HCT116 (cell line): ENCODE results near the gene ARL5A. TPM values are rescaled to one million over a fixed set of nuclear protein-coding genes. Genes with fewer than 3 reads are reported as not detected.

Experiments used
- ATAC-seq: fragments of 200-7000 bp; cut with Tn5 transposase; 2 replicates; pipeline ENCODE4 v1.9.1; 2020; ENCODE audit warnings: mild to moderate bottlenecking, moderate library complexity
- BruUV-seq: library from RNA; stranded (reverse); fragments of 400-500 nt; replicated peaks from 2 replicates; lab custom pipeline; 2021; lab: Mats Ljungman, UMichigan
- CTCF ChIA-PET: fragments of 300-600 bp; sonication (Branson Sonifier 250); formaldehyde crosslinking; loops from one replicate; lab custom pipeline; 2021; ENCODE audit warnings: antibody characterized with exemption; lab: Charles Lee
- POLR2A ChIA-PET: fragments of 300-600, 350-600 bp; sonication (Branson Sonifier 250); formaldehyde crosslinking; loops from one replicate; lab custom pipeline; 2021; ENCODE audit warnings: antibody characterized with exemption; lab: Charles Lee
- RAD21 ChIA-PET, 2 experiments: fragments of 300-600 bp; sonication (Branson Sonifier 250); formaldehyde crosslinking; loops; one replicate each; lab custom pipeline; 2023; ENCODE audit warnings: low total read pairs in 2 of 2; ENCODE audit not compliant: uncharacterized antibody in 2 of 2, unreplicated experiment in 2 of 2, low non-redundant PET in 1 of 2; lab: Charles Lee
- DNase-seq: peaks from one replicate; pipeline ENCODE4 v3.0.0-alpha.2; 2010; ENCODE audit warnings: low read depth, low spot score
- H2AFZ ChIP-seq: fragments of 200-600 bp; shearing (Covaris generic), sonication (generic); 2 replicates; pipeline ENCODE4 v1.6.1; 2017; ENCODE audit warnings: low read depth, mixed run types, mixed read lengths, antibody characterized with exemption, low read length; ENCODE audit not compliant: poor library complexity, severe bottlenecking
- H3K27ac ChIP-seq: 2 replicates; pipeline ENCODE4 v1.5.1; 2012; ENCODE audit warnings: low read depth, low read length
- H3K27me3 ChIP-seq: fragments of 200-600 bp; sonication (generic); 2 replicates; pipeline ENCODE4 v1.6.1; 2016; ENCODE audit warnings: mixed run types, low read length, mixed read lengths; ENCODE audit not compliant: insufficient read depth
- H3K36me3 ChIP-seq, 2 experiments: fragments of 200-500 bp in 1 of 2; fragments of 200-600 bp in 1 of 2; sonication (Bioruptor generic) in 1 of 2; sonication (generic) in 1 of 2; 2 replicates each; pipeline versions ENCODE4 v1.5.1 to v1.6.1; 2014 to 2016; ENCODE audit warnings: low read length in 2 of 2, inconsistent platforms in 1 of 2, mixed read lengths in 1 of 2, mixed run types in 1 of 2; ENCODE audit not compliant: insufficient read depth in 2 of 2, control insufficient read depth in 1 of 2
- H3K4me1 ChIP-seq, 2 experiments: fragments of 200-600 bp in 1 of 2; sonication (generic) in 1 of 2; 2 replicates each; pipeline versions ENCODE4 v1.5.1 to v1.6.1; 2012 to 2017; ENCODE audit warnings: low read length in 2 of 2, inconsistent platforms in 1 of 2, mild to moderate bottlenecking in 1 of 2, mixed read lengths in 1 of 2, mixed run types in 1 of 2, moderate library complexity in 1 of 2; ENCODE audit not compliant: insufficient read depth in 2 of 2, control insufficient read depth in 1 of 2
- H3K4me2 ChIP-seq: fragments of 200-600 bp; sonication (generic); 2 replicates; pipeline ENCODE4 v1.6.1; 2017; ENCODE audit warnings: mixed run types, low read length, mixed read lengths
- H3K4me3 ChIP-seq, 2 experiments: fragments of 200-600 bp in 1 of 2; sonication (generic) in 1 of 2; replicated peaks in 1 of 2; 2 replicates each; pipeline ENCODE4 v1.5.1; 2011 to 2016; ENCODE audit warnings: low read length in 2 of 2, control low read depth in 1 of 2, low read depth in 1 of 2, mild to moderate bottlenecking in 1 of 2, mixed read lengths in 1 of 2, mixed run types in 1 of 2
- H3K79me2 ChIP-seq: fragments of 200-600 bp; sonication (generic); 2 replicates; pipeline ENCODE4 v1.6.1; 2017; ENCODE audit warnings: mild to moderate bottlenecking, mixed run types, low read length, moderate library complexity, mixed read lengths; ENCODE audit not compliant: insufficient read depth
- H3K9ac ChIP-seq: fragments of 200-600 bp; sonication (generic); 2 replicates; pipeline ENCODE4 v1.6.1; 2016; ENCODE audit warnings: low read length, mixed read lengths
- H3K9me2 ChIP-seq: fragments of 200-600 bp; sonication (generic), shearing (Covaris generic); 2 replicates; pipeline ENCODE4 v1.6.1; 2017; ENCODE audit warnings: mixed run types, mild to moderate bottlenecking, moderate library complexity; ENCODE audit not compliant: insufficient read depth
- H3K9me3 ChIP-seq, 2 experiments: fragments of 200-500 bp in 1 of 2; fragments of 200-600 bp in 1 of 2; sonication (Bioruptor generic) in 1 of 2; sonication (generic) in 1 of 2; 2 replicates each; pipeline ENCODE4 v1.6.1; 2014 to 2017; ENCODE audit warnings: low read length in 2 of 2, mixed read lengths in 2 of 2, inconsistent platforms in 1 of 2, low read depth in 1 of 2, mild to moderate bottlenecking in 1 of 2, mixed run types in 1 of 2, moderate library complexity in 1 of 2; ENCODE audit not compliant: control insufficient read depth in 1 of 2, insufficient read depth in 1 of 2
- H4K20me1 ChIP-seq: fragments of 200-600 bp; sonication (generic), shearing (Covaris generic); 2 replicates; pipeline ENCODE4 v1.6.1; 2017; ENCODE audit warnings: mixed run types, mild to moderate bottlenecking, moderate library complexity; ENCODE audit not compliant: insufficient read depth
- CBX3 ChIP-seq: IDR thresholded peaks from 2 replicates; pipeline ENCODE4 v1.6.1; 2012; ENCODE audit warnings: low read depth
- CEBPB ChIP-seq: IDR thresholded peaks from 2 replicates; pipeline ENCODE4 v1.6.1; 2012; ENCODE audit warnings: low read depth
- EGR1 ChIP-seq: IDR thresholded peaks from 2 replicates; pipeline ENCODE4 v1.6.1; 2012; ENCODE audit warnings: low read depth
- ELF1 ChIP-seq: IDR thresholded peaks from 2 replicates; pipeline ENCODE4 v1.6.1; 2012; ENCODE audit warnings: low read depth, borderline replicate concordance
- EZH2 ChIP-seq: fragments of 200-600 bp; sonication (generic); IDR thresholded peaks from 2 replicates; pipeline ENCODE4 v1.6.1; 2017; ENCODE audit warnings: antibody characterized with exemption, mixed run types
- EZH2phosphoT487 ChIP-seq: fragments of 200-600 bp; IDR thresholded peaks from 2 replicates; pipeline ENCODE4 v1.6.1; 2018; ENCODE audit warnings: antibody characterized with exemption, borderline replicate concordance
- FOSL1 ChIP-seq: IDR thresholded peaks from 2 replicates; pipeline ENCODE4 v1.6.1; 2012; ENCODE audit warnings: low read depth
- JUND ChIP-seq: IDR thresholded peaks from 2 replicates; pipeline ENCODE4 v1.6.1; 2012
- POLR2A ChIP-seq: IDR thresholded peaks from 2 replicates; pipeline ENCODE4 v1.7.0; 2011; ENCODE audit warnings: borderline replicate concordance; ENCODE audit not compliant: insufficient read depth, insufficient read length; ENCODE audit errors: extremely low read depth
- SIN3A ChIP-seq: IDR thresholded peaks from 2 replicates; pipeline ENCODE4 v1.6.1; 2012; ENCODE audit warnings: low read depth
- TCF7L2 ChIP-seq: IDR thresholded peaks from 2 replicates; pipeline ENCODE4 v1.7.0; 2011; ENCODE audit warnings: borderline replicate concordance, inconsistent platforms; ENCODE audit not compliant: insufficient read depth, insufficient read length; ENCODE audit errors: extremely low read depth
- YY1 ChIP-seq: IDR thresholded peaks from 2 replicates; pipeline ENCODE4 v1.6.1; 2011; ENCODE audit warnings: low read length, low read depth, moderate library complexity, mild to moderate bottlenecking; ENCODE audit not compliant: insufficient replicate concordance; ENCODE audit errors: extremely low read depth
- ZBTB33 ChIP-seq: IDR thresholded peaks from 2 replicates; pipeline ENCODE4 v1.6.1; 2011; ENCODE audit warnings: mild to moderate bottlenecking, low read length, moderate library complexity; ENCODE audit not compliant: insufficient replicate concordance; ENCODE audit errors: extremely low read depth
- ZFX ChIP-seq: fragments of 450-650 bp; IDR thresholded peaks from 2 replicates; pipeline ENCODE4 v1.6.1; 2017
- ZNF274 ChIP-seq: fragments of 200-500 bp; sonication (Bioruptor generic); IDR thresholded peaks from 2 replicates; pipeline ENCODE4 v1.6.1; 2014; ENCODE audit warnings: mild to moderate bottlenecking, low read depth, low read length, inconsistent platforms
- intact Hi-C: fragments of 100-400 bp; cut with micrococcal nuclease; formaldehyde crosslinking; loops from 2 replicates; pipeline ENCODE4 v1.10.0; 2022
- total RNA-seq: library from RNA; stranded (reverse); gene quantifications from one replicate; pipeline ENCODE4 v1.2.1, GENCODE V29; 2021; ENCODE audit not compliant: unreplicated experiment

Gene ARL5A
- total RNA-seq, 1 experiment from 2014 or later = 74.4 TPM

- BruUV-seq = no TSS peak
- no peaks in the 10 kb centered on the region for H3K9me3 ChIP-seq
- TF ChIP-seq SIN3A = no peak
- TF ChIP-seq ELF1 = no peak
- TF ChIP-seq JUND = no peak
- TF ChIP-seq POLR2A = no peak
- TF ChIP-seq TCF7L2 = no peak
- no peak for TF ChIP-seq CEBPB
- no peak for TF ChIP-seq CBX3
- TF ChIP-seq FOSL1 = no peak
- TF ChIP-seq EZH2 = no peak
- no peak for TF ChIP-seq YY1
- TF ChIP-seq EGR1 = no peak
- TF ChIP-seq ZFX = no peak
- no peak for TF ChIP-seq ZNF274
- no peak for TF ChIP-seq ZBTB33
- TF ChIP-seq EZH2phosphoT487 = no peak
- TF ChIP-seq, all 23 proteins: peak for 0
- peaks cover 5% of the 10 kb centered on the region; the same call in 1 of the 2 replicates for H4K20me1 ChIP-seq
- H3K27me3 ChIP-seq = no peaks in the 10 kb centered on the region
- CTCF ChIA-PET = no interaction called here
- H3K4me3 ChIP-seq = no peak overlapping the region
- no peak overlapping the region for H2AFZ ChIP-seq
- no peaks in the 10 kb centered on the region for H3K4me1 ChIP-seq
- ATAC-seq = no peak
- RAD21 ChIA-PET = no interaction called here
- POLR2A ChIA-PET = no interaction called here
- H3K9ac ChIP-seq = no peak overlapping the region
- DNase-seq = no peak
- no peaks in the 10 kb centered on the region for H3K9me2 ChIP-seq
- peaks cover 25% of the 10 kb centered on the region; the same call in 1 of the 2 replicates for H3K79me2 ChIP-seq
- peaks cover 17 to 19% of the 10 kb centered on the region in 2 experiments for H3K36me3 ChIP-seq
- intact Hi-C loops = no loop called here
- no peak overlapping the region for H3K4me2 ChIP-seq
- H3K27ac ChIP-seq = no peak overlapping the region
Observed at GRCh38 chr2:151810489-151810888, 17.7 kb downstream of the ARL5A start.
